Breast epithelium (tissue), 4 donors: Measurements from ENCODE around the gene TRMT2B. TPM values are rescaled to one million over a fixed set of nuclear protein-coding genes. Genes with fewer than 3 reads are reported as not detected.
"Not testable (repeated sequence)": the region's sequence is repeated elsewhere in the genome, so short reads cannot be mapped to it uniquely, and the experiment has no call there.

Source experiments
- DNase-seq, 2 donors: peaks; one replicate each; pipeline ENCODE4 v3.0.0-alpha.2; 2019; ENCODE audit warnings: low spot score in 2 of 2
- H3K27ac ChIP-seq, 2 donors: fragments of 200-600 bp; sonication (generic) in 1 of 2; one replicate each; pipeline ENCODE4 v1.5.1; 2016 to 2019; ENCODE audit warnings: mild to moderate bottlenecking in 1 of 2
- H3K27me3 ChIP-seq, 2 donors: fragments of 200-600 bp; sonication (generic) in 1 of 2; one replicate each; pipeline versions ENCODE4 v1.5.1 to v1.6.0; 2017 to 2019; ENCODE audit warnings: control low read depth in 1 of 2, mild to moderate bottlenecking in 1 of 2
- H3K36me3 ChIP-seq: fragments of 200-600 bp; one replicate; pipeline ENCODE4 v1.5.1; 2019
- H3K4me1 ChIP-seq, 2 donors: fragments of 200-600 bp; sonication (generic); one replicate each; pipeline ENCODE4 v1.5.1; 2016 to 2019; ENCODE audit warnings: control low read depth in 1 of 2
- H3K4me3 ChIP-seq, 3 donors: fragments of 200-600 bp; sonication (generic); 1 replicate in 2 of 3; 2 replicates in 1 of 3; pipeline ENCODE4 v1.5.1; 2016 to 2019; ENCODE audit warnings: mild to moderate bottlenecking in 3 of 3, moderate library complexity in 2 of 3
- H3K9me3 ChIP-seq, 2 donors: fragments of 200-600 bp; sonication (generic) in 1 of 2; one replicate each; pipeline ENCODE4 v1.5.1; 2016 to 2019; ENCODE audit warnings: control low read depth in 1 of 2
- POLR2A ChIP-seq: fragments of 450-650 bp; IDR thresholded peaks from one replicate; pipeline ENCODE4 v1.6.1; 2016; ENCODE audit warnings: antibody characterized with exemption, mild to moderate bottlenecking, moderate library complexity
- POLR2AphosphoS5 ChIP-seq, 3 donors: sonication (generic); formaldehyde crosslinking; IDR thresholded peaks; one replicate each; pipeline ENCODE4 v1.6.1; 2017; ENCODE audit warnings: antibody characterized with exemption in 3 of 3
- intact Hi-C: fragments of 100-400 bp; cut with DNase I; formaldehyde crosslinking; loops from one replicate; pipeline ENCODE4 v1.15.1; 2023; ENCODE audit warnings: low total_unique reads
- total RNA-seq, 3 donors: library from RNA; depleted of rRNA; stranded (reverse); fragments of >200 nt; gene quantifications; one replicate each; pipeline ENCODE4 v1.1.0, GENCODE V29; 2016
- TF ChIP-seq, protein P1 (sequence below), 3 donors: fragments of 450-650 bp; IDR thresholded peaks; one replicate each; pipeline ENCODE4 v1.5.1; 2016 to 2017; ENCODE audit warnings: antibody characterized with exemption in 3 of 3, mild to moderate bottlenecking in 3 of 3, moderate library complexity in 3 of 3

The TRMT2B gene
- total RNA-seq, 3 donors from 2014 or later = 15.2 to 23.6 (median 17.7) TPM

DNA sequence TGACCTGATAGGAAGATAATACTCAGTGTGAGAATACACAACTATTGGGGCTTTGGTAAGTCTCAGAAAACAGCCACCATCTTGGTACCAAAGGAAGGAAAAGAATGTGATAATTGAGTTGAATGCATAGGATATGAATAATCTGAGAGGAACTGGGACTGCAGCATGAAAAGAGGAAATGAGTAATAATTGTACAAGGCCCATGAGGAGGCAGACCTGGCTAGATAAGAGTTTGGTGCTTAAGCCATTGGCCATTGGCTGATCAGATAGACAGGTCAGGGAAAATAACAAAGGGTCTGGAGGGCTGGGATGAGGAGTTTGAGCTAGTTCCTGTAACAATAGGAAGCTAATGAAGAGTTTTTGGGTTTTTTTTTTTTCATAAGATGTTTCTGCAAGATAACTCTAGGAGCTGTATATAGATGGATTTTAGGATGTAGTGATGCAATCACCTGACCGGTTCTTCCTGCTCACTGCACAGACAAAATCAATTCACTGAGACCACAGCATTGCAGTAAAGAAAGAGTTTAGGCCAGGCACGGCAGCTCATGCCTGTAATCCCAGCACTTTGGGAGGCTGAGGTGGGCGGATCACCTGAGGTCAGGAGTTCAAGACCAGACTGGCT lies 5.3 kb upstream of the TRMT2B start:
- no peak for TF ChIP-seq POLR2AphosphoS5 (IDR thresholded peaks at IDR 0.05)
- TF ChIP-seq, protein P1, sequence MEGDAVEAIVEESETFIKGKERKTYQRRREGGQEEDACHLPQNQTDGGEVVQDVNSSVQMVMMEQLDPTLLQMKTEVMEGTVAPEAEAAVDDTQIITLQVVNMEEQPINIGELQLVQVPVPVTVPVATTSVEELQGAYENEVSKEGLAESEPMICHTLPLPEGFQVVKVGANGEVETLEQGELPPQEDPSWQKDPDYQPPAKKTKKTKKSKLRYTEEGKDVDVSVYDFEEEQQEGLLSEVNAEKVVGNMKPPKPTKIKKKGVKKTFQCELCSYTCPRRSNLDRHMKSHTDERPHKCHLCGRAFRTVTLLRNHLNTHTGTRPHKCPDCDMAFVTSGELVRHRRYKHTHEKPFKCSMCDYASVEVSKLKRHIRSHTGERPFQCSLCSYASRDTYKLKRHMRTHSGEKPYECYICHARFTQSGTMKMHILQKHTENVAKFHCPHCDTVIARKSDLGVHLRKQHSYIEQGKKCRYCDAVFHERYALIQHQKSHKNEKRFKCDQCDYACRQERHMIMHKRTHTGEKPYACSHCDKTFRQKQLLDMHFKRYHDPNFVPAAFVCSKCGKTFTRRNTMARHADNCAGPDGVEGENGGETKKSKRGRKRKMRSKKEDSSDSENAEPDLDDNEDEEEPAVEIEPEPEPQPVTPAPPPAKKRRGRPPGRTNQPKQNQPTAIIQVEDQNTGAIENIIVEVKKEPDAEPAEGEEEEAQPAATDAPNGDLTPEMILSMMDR (IDR thresholded peaks at IDR 0.05) = no peak
- no peak for TF ChIP-seq POLR2A
- no peak overlapping the region for H3K4me3 ChIP-seq
- no peak overlapping the region for H3K27ac ChIP-seq
- no peak for DNase-seq
- H3K9me3 ChIP-seq = no peaks in the 10 kb centered on the region
- no peaks in the 10 kb centered on the region for H3K36me3 ChIP-seq
- intact Hi-C loops = no loop called here
- H3K27me3 ChIP-seq = peaks cover 0 to 21% of the 10 kb centered on the region in 2 donors
- H3K4me1 ChIP-seq = no peaks in the 10 kb centered on the region

DNA sequence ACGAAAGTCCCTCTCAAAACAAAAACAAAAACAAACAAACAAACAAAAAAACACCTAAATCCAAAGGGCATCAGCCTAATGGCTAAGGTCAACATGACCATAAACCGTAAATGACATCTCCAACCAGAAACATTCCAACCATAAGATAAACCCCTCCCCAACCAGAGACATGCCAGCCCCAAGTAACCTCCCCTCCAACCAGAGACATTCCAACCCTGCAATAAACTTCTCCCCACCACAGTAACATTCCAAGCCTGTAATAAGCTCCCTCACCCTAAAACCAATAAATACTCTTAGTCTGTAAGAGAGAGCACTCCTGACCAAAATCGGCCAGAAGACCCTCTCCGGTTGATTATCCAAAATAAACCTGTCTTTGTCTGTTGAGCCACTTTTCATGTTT lies 4.6 kb upstream of the TRMT2B start:
- intact Hi-C loops, DNase-seq: not testable (repeated sequence)

DNA sequence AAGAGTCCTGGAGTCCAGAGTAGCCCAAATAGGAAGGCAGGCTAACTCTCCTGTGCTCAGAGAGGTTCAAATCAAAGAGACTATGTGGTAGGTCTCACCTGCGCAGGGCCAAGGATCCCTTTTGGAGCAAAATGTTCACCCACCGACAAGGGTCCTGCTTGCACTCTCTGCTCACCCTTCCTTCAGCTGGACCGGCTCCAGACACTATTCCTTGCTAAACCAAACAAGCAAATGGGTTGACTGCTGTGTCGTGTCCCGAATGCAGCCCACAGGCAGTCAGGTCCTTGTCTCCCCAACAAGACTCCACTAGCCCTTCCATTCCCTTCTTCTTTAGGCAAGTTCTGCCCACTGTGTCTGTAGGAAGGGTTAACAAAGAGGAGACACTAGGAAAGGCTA lies 760 bp downstream of the TRMT2B start:
- H3K4me1 ChIP-seq = no peaks in the 10 kb centered on the region
- no peak for DNase-seq
- H3K27ac ChIP-seq = peak overlapping the region; percentile 86 to 92
- H3K27me3 ChIP-seq = peaks cover 0 to 3% of the 10 kb centered on the region in 2 donors
- H3K9me3 ChIP-seq = no peaks in the 10 kb centered on the region
- peak overlapping the region; percentile 55 to 77 (median 59) for H3K4me3 ChIP-seq
- no peaks in the 10 kb centered on the region for H3K36me3 ChIP-seq
- TF ChIP-seq, protein P1 (IDR thresholded peaks at IDR 0.05) = no peak
- TF ChIP-seq POLR2A (no peak), POLR2AphosphoS5 (IDR thresholded peaks at IDR 0.05) (no peak)
- intact Hi-C loops = no loop called here

More for the DNA sequence above, 4.6 kb upstream of the TRMT2B start:
- H3K9me3 ChIP-seq, H3K27ac ChIP-seq, H3K4me3 ChIP-seq, H3K4me1 ChIP-seq, H3K36me3 ChIP-seq: not testable (repeated sequence)
- peaks cover 0 to 21% of the 10 kb centered on the region in 2 donors for H3K27me3 ChIP-seq

DNA sequence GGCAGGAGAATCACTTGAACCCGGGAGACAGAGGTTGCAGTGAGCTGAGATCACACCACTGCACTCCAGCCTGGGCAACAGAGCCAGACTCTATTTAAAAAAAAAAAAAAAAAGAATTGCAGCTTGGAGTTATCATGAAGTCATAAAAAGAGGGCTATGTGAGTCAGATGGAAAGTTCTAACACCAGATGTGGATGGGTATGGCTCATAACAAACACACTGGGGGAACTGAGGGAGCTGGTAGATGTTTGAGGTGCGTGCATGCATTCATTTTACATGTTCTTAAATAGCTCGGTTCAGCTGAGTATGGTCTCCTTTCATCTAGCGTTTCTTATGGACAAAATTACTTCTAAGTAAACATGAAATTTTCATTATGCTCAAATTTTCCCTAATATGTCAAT lies 11.7 kb downstream of the TRMT2B start:
- intact Hi-C loops = loop anchor here (10.0 kb wide), 1 partner anchor 415 kb away; no protein-coding TSS in a partner anchor

DNA sequence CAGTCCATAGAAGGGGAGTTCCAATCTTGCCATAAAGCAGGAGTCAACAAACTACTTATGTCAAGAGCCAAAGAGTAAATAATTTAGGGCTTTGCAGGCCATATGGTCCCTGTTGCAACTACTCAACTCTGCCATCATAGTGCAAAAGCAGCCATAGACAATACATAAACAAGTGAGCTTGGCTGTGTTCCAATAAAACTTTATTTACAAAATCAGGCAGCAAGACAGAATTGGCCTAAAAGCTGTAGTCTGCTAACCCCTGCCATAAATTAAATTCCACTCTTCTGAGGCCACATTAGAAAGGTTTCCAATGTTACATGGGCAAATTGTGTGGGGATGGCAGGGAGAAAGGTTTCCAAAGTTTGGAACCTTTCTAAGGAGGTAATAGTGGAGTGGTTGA lies 14.7 kb downstream of the TRMT2B start:
- TF ChIP-seq, protein P1 (IDR thresholded peaks at IDR 0.05) = no peak
- no peak for TF ChIP-seq POLR2AphosphoS5 (IDR thresholded peaks at IDR 0.05)
- Histone ChIP-seq H3K4me3 (no peak overlapping the region), H3K9me3 (no peaks in the 10 kb centered on the region), H3K36me3 (no peaks in the 10 kb centered on the region), H3K4me1 (no peaks in the 10 kb centered on the region), H3K27ac (no peak overlapping the region), H3K27me3 (peaks cover 0 to 4% of the 10 kb centered on the region in 2 donors)
- no peak for DNase-seq
- intact Hi-C loops = no loop called here

More for the DNA sequence above, 11.7 kb downstream of the TRMT2B start:
- DNase-seq = no peak
- Histone ChIP-seq H3K4me1 (no peaks in the 10 kb centered on the region), H3K27me3 (peaks cover 0 to 4% of the 10 kb centered on the region in 2 donors), H3K9me3 (no peaks in the 10 kb centered on the region), H3K4me3 (no peak overlapping the region), H3K36me3 (no peaks in the 10 kb centered on the region), H3K27ac (no peak overlapping the region)
- TF ChIP-seq, protein P1 (IDR thresholded peaks at IDR 0.05) = no peak
- TF ChIP-seq POLR2A (no peak), POLR2AphosphoS5 (IDR thresholded peaks at IDR 0.05) (no peak)
